Measurements from ENCODE around the gene MYO15A.

The MYO15A gene

GRCh38 chr17:18111330-18111971 lies 2.9 kb downstream of the MYO15A start:
- H3K36me3 ChIP-seq (ENCODE audit: control insufficient read depth in 5 of 5, insufficient read depth in 5 of 5, low read length in 5 of 5): peaks cover 0 to 12% (median 11%) of the 10 kb centered on the region in 5 donors
- H3K9ac ChIP-seq (ENCODE audit: low read length in 5 of 5): no peak overlapping the region
- no peak overlapping the region for H3K4me3 ChIP-seq (ENCODE audit: low read depth in 1 of 5, low read length in 5 of 5)
- no peaks in the 10 kb centered on the region for H3K9me3 ChIP-seq (ENCODE audit: control insufficient read depth in 5 of 5, low read length in 5 of 5)
- no peak overlapping the region for H3K27ac ChIP-seq (ENCODE audit: low read depth, low read length)
- H3K27me3 ChIP-seq (ENCODE audit: control insufficient read depth in 5 of 5, insufficient read depth in 4 of 5, low read length in 5 of 5): peaks cover 0 to 5% (median 0%) of the 10 kb centered on the region in 5 donors
- no peaks in the 10 kb centered on the region for H3K4me1 ChIP-seq (ENCODE audit: control insufficient read depth in 5 of 5, insufficient read depth in 5 of 5, low read length in 5 of 5)

GRCh38 chr17:18115517-18115916 lies 7.0 kb downstream of the MYO15A start:
- no peak overlapping the region for H3K27ac ChIP-seq (ENCODE audit: low read depth, low read length)
- no peak overlapping the region for H3K4me3 ChIP-seq (ENCODE audit: low read depth in 1 of 5, low read length in 5 of 5)
- H3K9ac ChIP-seq (ENCODE audit: low read length in 5 of 5): no peak overlapping the region
- H3K9me3 ChIP-seq (ENCODE audit: control insufficient read depth in 5 of 5, low read length in 5 of 5): peaks cover 0 to 9% (median 8%) of the 10 kb centered on the region in 5 donors
- H3K27me3 ChIP-seq (ENCODE audit: control insufficient read depth in 5 of 5, insufficient read depth in 4 of 5, low read length in 5 of 5): peaks cover 0 to 5% (median 0%) of the 10 kb centered on the region in 5 donors
- H3K4me1 ChIP-seq (ENCODE audit: control insufficient read depth in 5 of 5, insufficient read depth in 5 of 5, low read length in 5 of 5): no peaks in the 10 kb centered on the region
- no peaks in the 10 kb centered on the region for H3K36me3 ChIP-seq (ENCODE audit: control insufficient read depth in 5 of 5, insufficient read depth in 5 of 5, low read length in 5 of 5)

GRCh38 chr17:18116078-18116477 lies 7.5 kb downstream of the MYO15A start:
- no peaks in the 10 kb centered on the region for H3K4me1 ChIP-seq (ENCODE audit: control insufficient read depth in 5 of 5, insufficient read depth in 5 of 5, low read length in 5 of 5)
- no peak overlapping the region for H3K9ac ChIP-seq (ENCODE audit: low read length in 5 of 5)
- no peak overlapping the region for H3K27ac ChIP-seq (ENCODE audit: low read depth, low read length)
- H3K9me3 ChIP-seq (ENCODE audit: control insufficient read depth in 5 of 5, low read length in 5 of 5): peaks cover 0 to 9% (median 8%) of the 10 kb centered on the region in 5 donors
- H3K36me3 ChIP-seq (ENCODE audit: control insufficient read depth in 5 of 5, insufficient read depth in 5 of 5, low read length in 5 of 5): no peaks in the 10 kb centered on the region
- H3K27me3 ChIP-seq (ENCODE audit: control insufficient read depth in 5 of 5, insufficient read depth in 4 of 5, low read length in 5 of 5): peaks cover 0 to 5% (median 0%) of the 10 kb centered on the region in 5 donors
- H3K4me3 ChIP-seq (ENCODE audit: low read depth in 1 of 5, low read length in 5 of 5): no peak overlapping the region

- Histone ChIP-seq H3K27ac (ENCODE audit: low read depth, low read length) (no peak overlapping the region), H3K36me3 (ENCODE audit: control insufficient read depth in 5 of 5, insufficient read depth in 5 of 5, low read length in 5 of 5) (no peaks in the 10 kb centered on the region), H3K4me1 (ENCODE audit: control insufficient read depth in 5 of 5, insufficient read depth in 5 of 5, low read length in 5 of 5) (no peaks in the 10 kb centered on the region), H3K9me3 (ENCODE audit: control insufficient read depth in 5 of 5, low read length in 5 of 5) (peaks cover 0 to 9% (median 8%) of the 10 kb centered on the region in 5 donors), H3K4me3 (ENCODE audit: low read depth in 1 of 5, low read length in 5 of 5) (no peak overlapping the region), H3K27me3 (ENCODE audit: control insufficient read depth in 5 of 5, insufficient read depth in 4 of 5, low read length in 5 of 5) (peaks cover 0 to 5% (median 0%) of the 10 kb centered on the region in 5 donors), H3K9ac (ENCODE audit: low read length in 5 of 5) (no peak overlapping the region)
These were observed 9.0 kb downstream of the MYO15A start for GRCh38 chr17:18117533-18117932.

- no peak overlapping the region for H3K9ac ChIP-seq (ENCODE audit: low read length in 5 of 5)
- H3K27me3 ChIP-seq (ENCODE audit: control insufficient read depth in 5 of 5, insufficient read depth in 4 of 5, low read length in 5 of 5): peaks cover 0 to 6% (median 0%) of the 10 kb centered on the region in 5 donors
- no peak overlapping the region for H3K4me3 ChIP-seq (ENCODE audit: low read depth in 1 of 5, low read length in 5 of 5)
- no peaks in the 10 kb centered on the region for H3K4me1 ChIP-seq (ENCODE audit: control insufficient read depth in 5 of 5, insufficient read depth in 5 of 5, low read length in 5 of 5)
- H3K36me3 ChIP-seq (ENCODE audit: control insufficient read depth in 5 of 5, insufficient read depth in 5 of 5, low read length in 5 of 5): no peaks in the 10 kb centered on the region
- no peak overlapping the region for H3K27ac ChIP-seq (ENCODE audit: low read depth, low read length)
- peaks cover 0 to 9% (median 8%) of the 10 kb centered on the region in 5 donors for H3K9me3 ChIP-seq (ENCODE audit: control insufficient read depth in 5 of 5, low read length in 5 of 5)
These were observed 9.7 kb downstream of the MYO15A start for GRCh38 chr17:18117982-18118975.

- H3K9me3 ChIP-seq (ENCODE audit: control insufficient read depth in 5 of 5, low read length in 5 of 5): peaks cover 0 to 9% (median 8%) of the 10 kb centered on the region in 5 donors
- peaks cover 0 to 8% (median 0%) of the 10 kb centered on the region in 5 donors for H3K27me3 ChIP-seq (ENCODE audit: control insufficient read depth in 5 of 5, insufficient read depth in 4 of 5, low read length in 5 of 5)
- H3K27ac ChIP-seq (ENCODE audit: low read depth, low read length): no peak overlapping the region
- no peak overlapping the region for H3K9ac ChIP-seq (ENCODE audit: low read length in 5 of 5)
- H3K4me1 ChIP-seq (ENCODE audit: control insufficient read depth in 5 of 5, insufficient read depth in 5 of 5, low read length in 5 of 5): no peaks in the 10 kb centered on the region
- no peaks in the 10 kb centered on the region for H3K36me3 ChIP-seq (ENCODE audit: control insufficient read depth in 5 of 5, insufficient read depth in 5 of 5, low read length in 5 of 5)
- no peak overlapping the region for H3K4me3 ChIP-seq (ENCODE audit: low read depth in 1 of 5, low read length in 5 of 5)
These were observed 10.7 kb downstream of the MYO15A start for GRCh38 chr17:18119166-18119745.

GRCh38 chr17:18119938-18120337 lies 11.4 kb downstream of the MYO15A start:
- Histone ChIP-seq H3K4me3 (ENCODE audit: low read depth in 1 of 5, low read length in 5 of 5) (no peak overlapping the region), H3K27me3 (ENCODE audit: control insufficient read depth in 5 of 5, insufficient read depth in 4 of 5, low read length in 5 of 5) (peaks cover 0 to 11% (median 0%) of the 10 kb centered on the region in 5 donors), H3K4me1 (ENCODE audit: control insufficient read depth in 5 of 5, insufficient read depth in 5 of 5, low read length in 5 of 5) (no peaks in the 10 kb centered on the region), H3K9me3 (ENCODE audit: control insufficient read depth in 5 of 5, low read length in 5 of 5) (peaks cover 0 to 9% (median 8%) of the 10 kb centered on the region in 5 donors), H3K9ac (ENCODE audit: low read length in 5 of 5) (no peak overlapping the region), H3K27ac (ENCODE audit: low read depth, low read length) (no peak overlapping the region), H3K36me3 (ENCODE audit: control insufficient read depth in 5 of 5, insufficient read depth in 5 of 5, low read length in 5 of 5) (no peaks in the 10 kb centered on the region)

- Histone ChIP-seq H3K4me1 (ENCODE audit: control insufficient read depth in 5 of 5, insufficient read depth in 5 of 5, low read length in 5 of 5) (no peaks in the 10 kb centered on the region), H3K9ac (ENCODE audit: low read length in 5 of 5) (no peak overlapping the region), H3K4me3 (ENCODE audit: low read depth in 1 of 5, low read length in 5 of 5) (no peak overlapping the region), H3K9me3 (ENCODE audit: control insufficient read depth in 5 of 5, low read length in 5 of 5) (peaks cover 0 to 9% (median 8%) of the 10 kb centered on the region in 5 donors), H3K36me3 (ENCODE audit: control insufficient read depth in 5 of 5, insufficient read depth in 5 of 5, low read length in 5 of 5) (no peaks in the 10 kb centered on the region), H3K27ac (ENCODE audit: low read depth, low read length) (no peak overlapping the region), H3K27me3 (ENCODE audit: control insufficient read depth in 5 of 5, insufficient read depth in 4 of 5, low read length in 5 of 5) (peaks cover 0 to 11% (median 0%) of the 10 kb centered on the region in 5 donors)
These were observed 12.0 kb downstream of the MYO15A start for GRCh38 chr17:18120461-18121017.

- H3K9ac ChIP-seq (ENCODE audit: low read length in 5 of 5): no peak overlapping the region
- peaks cover 0 to 14% (median 0%) of the 10 kb centered on the region in 5 donors for H3K27me3 ChIP-seq (ENCODE audit: control insufficient read depth in 5 of 5, insufficient read depth in 4 of 5, low read length in 5 of 5)
These were observed 12.8 kb downstream of the MYO15A start for GRCh38 chr17:18121144-18121910.

More at GRCh38 chr17:18121144-18121910, 12.8 kb downstream of the MYO15A start:
- H3K27ac ChIP-seq (ENCODE audit: low read depth, low read length): no peak overlapping the region
- no peaks in the 10 kb centered on the region for H3K36me3 ChIP-seq (ENCODE audit: control insufficient read depth in 5 of 5, insufficient read depth in 5 of 5, low read length in 5 of 5)
- peaks cover 0 to 9% (median 8%) of the 10 kb centered on the region in 5 donors for H3K9me3 ChIP-seq (ENCODE audit: control insufficient read depth in 5 of 5, low read length in 5 of 5)
- H3K4me3 ChIP-seq (ENCODE audit: low read depth in 1 of 5, low read length in 5 of 5): no peak overlapping the region
- no peaks in the 10 kb centered on the region for H3K4me1 ChIP-seq (ENCODE audit: control insufficient read depth in 5 of 5, insufficient read depth in 5 of 5, low read length in 5 of 5)
